ENCODE results near the gene BOLA2.
"Not testable (repeated sequence)": the region's sequence is repeated elsewhere in the genome, so short reads cannot be mapped to it uniquely, and the experiment has no call there.

- not testable (repeated sequence) for TF ChIP-seq CTCF (conservative IDR thresholded peaks at IDR 0.05 in 1 of 2, IDR thresholded peaks at IDR 0.05 in 1 of 2; ENCODE audit: low read depth in 1 of 2, low read length in 2 of 2); EZH2 (IDR thresholded peaks at IDR 0.05; ENCODE audit: low read length, missing control alignments)
These were observed 30.6 kb downstream of the BOLA2 start for GRCh38 chr16:29423587-29423986.

Data from fibroblast of lung (primary cell).